GM03348 (cell line): ENCODE measurements around the gene TBCC.
"Not testable (repeated sequence)": the region's sequence is repeated elsewhere in the genome, so short reads cannot be mapped to it uniquely, and the experiment has no call there.

Source experiments
- DNase-seq: peaks from one replicate; pipeline ENCODE4 v3.0.0; 2012; ENCODE audit warnings: low spot score

Gene TBCC

GRCh38 chr6:42733867-42734481, 11.9 kb downstream of the TBCC start:
- not testable (repeated sequence) for DNase-seq

DNA sequence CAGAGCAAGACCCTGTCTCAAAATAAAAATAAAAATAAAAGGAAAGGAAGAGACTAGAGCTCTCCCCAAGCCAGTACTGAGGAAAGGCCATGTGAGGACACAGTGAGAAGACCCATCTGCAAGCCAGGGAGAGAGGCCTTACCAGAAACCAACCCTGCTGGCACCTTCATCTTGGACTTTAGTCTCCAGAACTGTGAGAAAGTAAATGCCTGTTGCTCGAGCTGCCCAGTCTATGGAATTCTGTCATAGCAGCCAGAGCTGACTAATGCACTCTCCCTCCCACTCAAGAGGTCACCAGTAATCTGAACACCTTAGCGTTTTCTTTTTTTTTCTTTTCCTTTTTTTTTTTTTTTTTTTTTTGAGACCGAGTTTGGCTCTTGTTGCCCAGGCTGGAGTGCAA, 16.2 kb downstream of the TBCC start:
- peak; percentile 14 for DNase-seq

GRCh38 chr6:42727627-42728026, 18.3 kb downstream of the TBCC start:
- DNase-seq = no peak

DNA sequence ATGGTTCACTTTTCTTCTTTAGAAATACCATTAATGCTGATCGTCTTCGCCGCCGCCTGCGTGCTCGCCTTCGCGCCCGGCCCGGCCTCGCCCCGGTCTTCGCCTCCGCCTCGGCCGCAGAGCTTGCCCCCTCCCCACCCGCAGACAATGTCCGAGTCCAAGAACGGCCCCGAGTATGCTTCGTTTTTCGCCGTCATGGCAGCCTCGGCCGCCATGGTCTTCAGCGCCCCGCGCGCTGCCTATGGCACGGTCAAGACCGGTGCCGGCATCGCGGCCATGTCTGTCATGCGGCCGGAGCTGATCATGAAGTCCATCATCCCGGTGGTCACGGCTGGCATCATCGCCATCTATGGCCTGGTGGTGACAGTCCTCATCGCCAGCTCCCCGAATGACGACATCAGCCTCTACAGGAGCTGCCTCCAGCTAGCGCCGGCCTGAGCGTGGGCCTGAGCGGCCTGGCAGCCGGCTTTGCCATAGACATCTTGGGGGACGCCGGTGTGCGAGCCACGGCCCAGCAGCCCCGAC, 18.8 kb downstream of the TBCC start:
- no peak for DNase-seq

DNA sequence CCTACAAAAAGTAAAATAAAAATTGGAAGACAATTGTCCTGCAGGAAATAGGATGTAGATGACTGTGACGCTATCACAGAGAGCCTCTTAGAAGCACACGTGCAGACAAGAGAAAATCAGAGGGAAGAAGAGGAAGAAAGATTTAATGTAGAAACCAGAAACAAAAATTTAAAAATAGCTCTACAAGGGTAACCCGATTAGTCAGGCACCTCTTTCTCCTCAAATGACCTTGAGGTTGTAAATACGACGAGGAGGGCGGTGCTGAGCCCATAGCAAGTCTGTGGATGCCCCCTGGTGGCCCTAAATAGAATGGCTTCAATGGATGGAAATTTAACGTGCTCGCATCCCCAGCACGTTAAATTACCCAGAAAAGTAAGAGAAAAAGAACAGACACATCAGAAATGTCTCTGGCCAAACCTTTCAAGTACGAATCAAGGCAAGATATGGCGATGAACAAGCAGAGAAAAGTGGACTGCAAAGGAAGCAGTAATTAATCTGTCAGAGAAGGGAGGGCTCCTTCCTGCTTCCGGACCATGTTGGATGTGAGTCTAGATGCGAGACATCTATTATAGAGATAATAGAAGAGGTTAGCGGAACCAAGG, 19.3 kb downstream of the TBCC start:
- peak; percentile 90 for DNase-seq

GRCh38 chr6:42726026-42726425, 19.9 kb downstream of the TBCC start:
- no peak for DNase-seq

DNA sequence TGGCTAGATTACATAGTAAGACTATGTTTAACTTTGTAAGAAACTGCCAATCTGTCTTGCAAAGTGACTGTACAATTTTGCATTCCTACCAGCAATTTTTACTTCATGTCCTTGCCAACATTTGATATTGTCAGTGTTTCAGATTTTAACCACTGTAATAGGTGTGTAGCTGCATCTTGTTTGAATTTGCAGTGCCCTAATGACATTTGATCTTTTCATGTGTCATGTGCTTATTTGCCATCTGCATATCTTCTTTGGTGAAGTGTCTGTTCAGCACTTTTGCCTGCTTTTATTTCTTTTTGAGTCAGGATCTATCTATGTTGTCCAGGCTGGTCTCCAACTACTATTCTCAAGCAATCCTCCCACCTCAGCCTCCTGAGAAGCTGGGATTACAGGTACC, 21.1 kb downstream of the TBCC start:
- DNase-seq = no peak

DNA sequence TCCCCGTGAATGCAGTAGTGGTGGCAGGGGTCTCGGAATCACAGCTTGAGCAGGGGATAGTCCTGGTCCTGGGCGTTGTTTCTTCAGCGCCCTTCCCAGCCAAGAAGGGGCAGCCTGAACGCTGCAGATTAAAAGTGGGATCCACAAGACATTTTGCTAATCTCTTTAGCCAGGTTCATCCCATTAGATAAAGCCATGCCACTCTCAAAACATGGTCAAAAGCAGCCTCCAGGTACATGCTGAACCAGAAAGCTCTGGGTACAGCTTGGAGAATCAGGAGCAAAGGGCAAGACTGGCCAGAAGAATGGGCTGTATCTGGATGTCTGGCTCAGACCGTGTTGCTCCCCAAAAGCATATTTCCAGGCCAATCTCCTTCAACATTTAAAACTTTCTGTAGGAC, 23.4 kb downstream of the TBCC start, which contains the start of gene PRPH2:
Gene PRPH2 (minus strand): TSS at position 101 of the 400 bp plus-strand sequence. CDS start 263 bp downstream, outside the sequence.
- DNase-seq = no peak

DNA sequence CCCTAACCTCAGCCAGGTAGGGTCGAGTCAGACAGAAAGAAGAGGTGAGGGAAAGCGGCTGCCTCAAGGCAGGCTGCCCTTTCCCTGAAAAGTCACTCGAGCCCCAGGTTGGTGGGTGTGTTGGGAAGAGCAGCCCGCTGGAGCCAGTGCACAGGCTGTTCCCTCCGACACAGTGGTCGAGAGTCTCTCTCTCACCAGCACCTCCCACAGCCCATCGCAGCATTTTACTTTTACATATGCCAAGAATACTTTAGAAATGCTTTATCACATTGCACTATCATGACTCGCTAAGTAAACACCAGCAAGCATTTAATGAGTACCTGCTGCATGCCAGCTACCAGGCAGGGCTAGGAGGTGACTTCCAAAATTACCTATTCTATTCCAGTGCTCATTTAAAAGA, 25.2 kb downstream of the TBCC start:
- DNase-seq = no peak

DNA sequence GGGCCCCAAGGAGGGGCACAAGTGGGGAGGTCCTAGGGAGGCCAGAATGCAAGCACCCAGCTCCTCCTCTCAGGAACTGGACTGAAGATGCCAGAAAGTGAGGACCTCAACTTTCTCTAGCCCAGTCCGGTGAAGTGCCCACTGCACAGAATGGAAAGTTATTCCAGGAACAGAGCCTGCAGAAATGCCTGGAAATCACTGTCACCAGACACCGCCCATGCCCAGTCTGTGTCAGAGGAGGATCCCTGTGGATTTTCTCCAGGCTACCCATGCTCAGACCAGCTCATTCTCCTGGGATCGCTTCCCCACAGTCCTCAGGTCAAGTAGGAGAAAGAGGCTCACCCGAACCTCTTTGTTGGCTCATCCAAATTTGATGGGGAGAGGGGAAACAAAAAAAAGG, 30.0 kb downstream of the TBCC start:
- no peak for DNase-seq

DNA sequence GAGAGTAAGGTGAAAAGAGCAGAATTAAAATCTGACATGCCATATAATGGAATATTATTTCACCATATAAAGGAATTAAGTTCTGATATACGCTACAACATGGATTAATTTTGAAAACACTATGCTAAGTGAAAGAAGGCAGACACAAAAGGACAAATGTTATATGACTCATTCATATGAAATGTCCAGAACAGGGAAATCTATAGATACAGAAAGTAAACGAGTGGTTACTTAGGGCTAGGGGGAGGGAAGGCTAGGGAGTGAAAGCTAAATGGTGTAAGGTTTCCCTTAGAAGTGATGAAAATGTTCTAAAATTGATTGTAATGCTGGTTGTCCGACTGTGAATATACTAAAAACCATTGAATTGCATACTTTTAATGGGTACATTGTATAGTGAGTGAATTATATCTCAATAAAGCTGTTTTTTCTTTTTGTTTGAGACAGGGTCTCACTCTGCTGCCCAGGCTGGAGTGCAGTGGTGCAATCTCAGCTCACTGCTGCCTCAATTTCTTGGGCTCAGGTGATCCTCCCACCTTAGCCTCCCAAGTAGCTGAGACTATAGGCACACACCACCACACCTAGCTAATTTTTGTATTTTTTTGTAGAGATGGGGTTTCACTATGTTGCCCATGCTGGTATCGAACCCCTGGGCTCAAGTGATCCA, 31.7 kb downstream of the TBCC start:
- DNase-seq = no peak

DNA sequence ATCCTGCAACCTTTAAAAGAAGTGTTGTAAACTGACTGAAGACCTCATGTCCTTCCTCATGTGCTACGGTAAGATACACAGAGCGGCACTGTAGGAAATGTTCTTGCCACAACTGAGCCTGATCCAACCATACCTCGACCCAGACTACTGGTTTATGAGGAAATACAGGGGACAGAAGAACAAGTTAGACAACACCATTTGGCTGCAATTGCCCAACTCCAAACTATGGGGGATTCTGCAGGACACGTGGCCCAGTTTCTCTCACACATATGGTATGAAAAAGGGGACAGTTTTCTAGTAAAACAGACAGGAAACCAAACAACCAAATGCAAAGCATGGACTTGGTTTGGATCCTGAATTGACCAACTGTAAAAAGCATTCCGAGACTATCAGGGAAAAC, 34.0 kb downstream of the TBCC start:
- no peak for DNase-seq

DNA sequence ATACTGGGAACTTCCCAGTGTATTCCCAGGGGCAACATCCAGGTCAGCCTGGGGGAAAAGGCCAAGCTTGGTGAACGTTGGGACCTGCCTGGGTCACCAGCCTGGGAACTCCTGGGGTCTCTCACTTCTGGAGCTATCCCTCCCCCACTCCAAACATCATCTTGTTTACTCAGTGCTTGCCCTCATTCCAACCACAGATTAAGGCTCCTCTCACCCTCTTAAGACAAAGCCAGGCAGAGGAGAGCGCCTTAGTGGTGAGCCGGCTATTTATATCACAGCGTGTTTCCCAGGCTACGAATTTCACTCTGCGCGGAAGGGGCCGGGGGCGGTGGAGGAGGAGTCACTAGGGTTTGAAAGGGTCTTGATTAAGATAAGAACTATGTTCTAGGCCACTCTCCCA, 35.6 kb downstream of the TBCC start:
- no peak for DNase-seq

- no peak for DNase-seq
Measured at GRCh38 chr6:42709871-42710270, 36.0 kb downstream of the TBCC start.

- DNase-seq = no peak
Measured at GRCh38 chr6:42708096-42708495, 37.8 kb downstream of the TBCC start.

DNA sequence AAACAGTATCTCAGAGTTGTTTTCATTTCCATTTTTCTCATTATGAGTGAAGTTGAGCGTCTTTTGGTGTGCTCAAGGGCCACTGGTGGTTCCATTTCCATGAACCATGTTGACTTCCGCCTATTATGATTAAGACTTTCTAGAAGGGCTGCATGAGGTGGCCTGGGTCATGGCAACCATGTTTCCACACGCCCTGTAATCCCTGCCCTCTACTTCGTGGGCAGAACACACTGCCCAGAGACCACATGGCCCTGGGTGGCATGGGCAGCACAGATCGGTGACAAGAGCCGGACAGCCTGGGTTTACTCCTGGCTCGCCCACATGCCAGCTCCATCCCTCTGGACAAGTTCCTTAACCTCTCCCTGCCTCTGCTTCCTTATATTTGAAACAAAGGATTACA, 38.3 kb downstream of the TBCC start:
- DNase-seq = no peak

DNA sequence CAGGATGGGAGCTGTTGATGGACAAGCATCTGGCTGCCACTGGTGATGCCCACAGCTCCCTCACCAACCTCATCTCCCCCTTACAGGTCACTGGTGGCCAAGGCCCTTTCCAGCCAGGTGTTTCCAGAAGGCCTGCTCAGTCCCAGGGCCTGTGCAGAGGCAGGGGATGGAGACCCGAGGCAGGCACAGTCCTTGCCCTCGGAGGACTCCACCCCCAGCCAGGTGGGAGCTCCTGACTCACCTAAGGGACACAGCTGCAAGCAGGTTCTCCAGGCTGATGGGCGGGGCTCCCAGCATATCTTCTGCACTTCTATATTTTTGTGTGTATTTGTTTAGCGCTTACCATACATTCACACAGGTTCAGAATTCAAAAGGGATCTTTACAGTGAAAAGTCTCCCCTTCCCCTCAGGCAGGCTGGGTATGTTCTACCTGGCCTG, 40.9 kb downstream of the TBCC start:
- DNase-seq = no peak

DNA sequence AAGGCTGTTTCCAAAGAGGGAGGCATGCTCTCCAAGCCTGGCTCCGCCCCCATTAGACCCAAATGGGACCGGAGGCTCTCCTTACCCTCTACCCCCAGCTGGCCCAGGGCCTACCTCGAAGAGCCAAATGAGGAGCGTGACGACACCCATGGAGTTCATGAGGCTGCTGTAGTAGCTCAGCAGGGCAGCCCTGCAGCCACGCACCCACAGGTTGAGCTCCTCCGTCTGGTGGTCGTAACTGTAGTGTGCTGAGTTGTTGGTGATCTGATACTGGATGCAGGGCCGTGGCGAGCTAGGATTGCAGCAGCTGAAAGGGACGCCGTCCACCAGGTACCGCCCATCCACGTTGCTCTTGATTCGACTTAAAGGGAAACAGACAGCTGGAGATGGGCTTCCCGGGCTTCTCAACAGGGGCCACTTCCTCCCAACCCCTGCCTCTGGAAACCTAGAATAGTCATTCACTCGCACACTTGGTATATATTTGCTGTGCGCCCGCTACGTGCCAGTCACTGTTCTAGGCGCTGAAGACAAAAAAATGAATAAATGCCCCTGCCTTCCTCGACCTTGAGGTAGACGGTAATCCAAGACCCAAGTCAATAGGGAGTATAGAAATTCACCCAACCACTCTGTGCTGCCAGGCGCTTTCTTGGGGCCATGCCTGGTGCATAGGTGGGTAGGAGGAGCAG, 41.5 kb downstream of the TBCC start:
- DNase-seq = no peak

GRCh38 chr6:42702786-42703185, 43.1 kb downstream of the TBCC start:
- DNase-seq = not testable (repeated sequence)

GRCh38 chr6:42702200-42702599, 43.7 kb downstream of the TBCC start:
- peak; percentile 55 for DNase-seq

DNA sequence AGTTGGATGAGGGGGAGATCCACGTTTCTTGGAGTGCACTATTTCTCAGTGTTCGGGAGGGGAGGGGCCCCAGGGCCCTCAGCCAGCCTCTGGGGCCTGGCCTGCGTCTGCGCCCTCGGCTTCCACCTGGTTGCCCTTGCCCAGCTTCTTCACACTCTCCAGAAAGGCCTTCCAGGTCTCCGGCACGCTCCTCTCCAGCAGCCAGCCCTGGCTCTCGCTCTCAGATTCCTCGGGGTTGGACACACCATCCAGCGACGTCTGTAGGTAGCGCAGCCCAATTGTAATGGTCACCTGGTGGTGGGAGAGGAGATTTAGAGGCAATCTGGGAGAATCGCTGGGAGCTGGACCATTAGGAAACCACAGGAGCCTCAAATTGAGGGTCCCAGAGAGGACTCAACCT, 47.7 kb downstream of the TBCC start:
- no peak for DNase-seq

DNA sequence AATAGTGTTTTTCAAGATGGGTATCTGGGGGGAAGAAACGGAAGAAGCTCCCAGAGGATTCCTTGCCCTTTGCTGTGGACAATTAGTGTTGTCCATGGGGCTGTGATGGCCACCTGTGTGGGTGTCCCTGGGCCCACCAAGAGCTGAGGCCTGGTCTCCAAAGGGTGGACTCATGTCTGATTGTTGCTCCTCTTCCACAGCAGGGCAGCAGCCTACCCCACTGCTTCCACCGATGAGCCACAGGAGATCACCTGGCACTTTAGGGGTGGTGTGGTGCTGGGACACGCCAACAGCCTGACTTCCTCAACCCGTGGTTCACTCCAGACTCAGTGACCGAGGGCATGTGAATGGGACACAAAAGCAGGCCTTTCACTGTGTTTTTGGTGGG, 48.6 kb downstream of the TBCC start:
- no peak for DNase-seq
